GM18499 (cell line): ENCODE measurements around the gene PORCN.
"Not testable (repeated sequence)": the region's sequence is repeated elsewhere in the genome, so short reads cannot be mapped to it uniquely, and the experiment has no call there.

Experiments
- ATAC-seq: cut with Tn5 transposase; IDR thresholded peaks from one replicate; pipeline ENCODE4 v1.9.1; 2021; ENCODE audit warnings: moderate number of reproducible peaks; ENCODE audit not compliant: insufficient read depth, unreplicated experiment

Gene PORCN

DNA sequence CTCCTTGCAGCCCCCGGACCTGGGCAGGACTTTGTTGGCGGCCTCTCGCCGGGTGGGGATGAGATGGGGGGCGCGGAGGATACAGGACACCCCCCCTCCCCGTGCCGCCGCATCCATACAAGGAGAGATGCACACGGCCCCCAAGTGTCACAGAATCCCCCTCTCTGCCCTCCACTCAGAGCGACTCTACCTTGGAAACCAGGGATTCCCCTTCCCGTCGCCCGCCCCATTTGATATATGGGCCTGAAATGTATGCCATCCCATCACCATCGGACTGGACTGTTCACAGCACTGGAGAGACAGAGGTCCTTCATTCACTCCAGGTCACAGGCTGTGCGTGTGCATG is 426 bp downstream of the PORCN start:
- ATAC-seq, result no peak

DNA sequence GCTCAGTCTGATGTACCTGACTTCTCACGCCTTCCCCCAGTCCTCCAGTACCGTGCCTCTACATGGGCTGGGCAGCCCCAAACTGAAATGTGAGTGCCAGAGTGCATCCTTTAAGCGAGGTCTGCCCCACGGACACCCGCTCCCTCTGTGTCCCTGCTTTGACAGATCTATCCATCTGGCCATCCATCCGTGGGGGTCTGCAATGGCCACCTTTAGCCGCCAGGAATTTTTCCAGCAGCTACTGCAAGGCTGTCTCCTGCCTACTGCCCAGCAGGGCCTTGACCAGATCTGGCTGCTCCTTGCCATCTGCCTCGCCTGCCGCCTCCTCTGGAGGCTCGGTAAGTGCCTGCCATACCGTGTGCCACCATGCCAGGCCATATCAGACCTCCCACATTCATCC is 827 bp downstream of the PORCN start:
- ATAC-seq, result no peak

DNA sequence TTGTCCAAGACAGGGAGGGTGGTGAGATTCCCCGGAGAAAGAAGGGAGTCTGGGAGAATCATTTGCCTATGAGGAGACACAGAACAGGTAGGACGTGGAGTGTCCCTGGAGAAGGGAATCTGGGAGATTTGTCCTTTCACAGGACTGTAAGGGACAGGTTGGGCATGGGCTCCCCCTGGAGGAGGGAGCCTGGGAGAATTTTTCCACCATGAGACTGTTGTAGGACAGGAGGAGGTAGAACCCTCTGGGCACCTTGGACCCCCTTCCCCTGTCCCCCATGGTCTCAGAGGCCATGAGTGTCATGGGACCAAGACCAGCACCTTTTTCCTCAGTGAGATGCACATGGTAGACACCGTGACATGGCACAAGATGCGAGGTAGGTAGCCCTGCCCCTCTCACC is 2.8 kb downstream of the PORCN start:
- no peak for ATAC-seq

DNA sequence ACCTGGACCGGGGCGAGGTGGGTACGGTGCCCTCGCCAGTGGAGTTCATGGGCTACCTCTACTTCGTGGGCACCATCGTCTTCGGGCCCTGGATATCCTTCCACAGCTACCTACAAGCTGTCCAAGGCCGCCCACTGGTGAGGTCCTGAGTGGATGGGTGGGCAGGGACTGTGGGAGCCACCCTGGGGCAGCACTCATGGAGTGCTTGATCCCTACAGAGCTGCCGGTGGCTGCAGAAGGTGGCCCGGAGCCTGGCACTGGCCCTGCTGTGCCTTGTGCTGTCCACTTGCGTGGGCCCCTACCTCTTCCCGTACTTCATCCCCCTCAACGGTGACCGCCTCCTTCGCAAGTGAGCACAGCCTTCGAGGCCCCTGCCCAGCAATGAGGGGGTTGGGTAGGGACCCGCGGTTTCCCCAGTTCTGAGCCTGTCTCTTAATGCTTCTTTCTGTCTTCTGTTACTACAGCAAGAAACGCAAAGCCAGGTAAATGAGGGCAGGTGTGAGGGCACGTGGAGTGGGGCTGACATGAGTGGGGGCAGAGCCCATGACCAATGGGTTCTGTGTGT is 3.7 kb downstream of the PORCN start:
- ATAC-seq, result no peak

DNA sequence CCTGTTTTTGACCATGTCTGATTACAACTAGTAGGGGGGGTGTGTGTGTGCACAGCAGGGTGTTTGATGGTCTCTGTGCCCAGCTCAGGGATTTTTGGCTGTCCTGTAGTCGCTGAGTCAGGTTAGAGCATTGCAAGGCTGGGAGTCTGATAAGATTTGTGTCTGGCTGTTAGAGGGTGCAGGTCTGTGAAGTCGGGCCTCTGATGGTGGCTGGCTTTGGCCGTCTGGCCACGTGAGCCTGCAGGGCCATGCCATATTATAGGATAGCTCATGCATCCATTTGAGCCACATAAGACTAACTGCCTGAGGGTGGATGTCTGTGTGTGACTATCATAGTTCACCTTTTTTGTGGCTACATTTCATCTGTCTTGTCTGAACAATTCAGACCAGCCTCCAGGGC is 4.9 kb downstream of the PORCN start:
- no peak for ATAC-seq

DNA sequence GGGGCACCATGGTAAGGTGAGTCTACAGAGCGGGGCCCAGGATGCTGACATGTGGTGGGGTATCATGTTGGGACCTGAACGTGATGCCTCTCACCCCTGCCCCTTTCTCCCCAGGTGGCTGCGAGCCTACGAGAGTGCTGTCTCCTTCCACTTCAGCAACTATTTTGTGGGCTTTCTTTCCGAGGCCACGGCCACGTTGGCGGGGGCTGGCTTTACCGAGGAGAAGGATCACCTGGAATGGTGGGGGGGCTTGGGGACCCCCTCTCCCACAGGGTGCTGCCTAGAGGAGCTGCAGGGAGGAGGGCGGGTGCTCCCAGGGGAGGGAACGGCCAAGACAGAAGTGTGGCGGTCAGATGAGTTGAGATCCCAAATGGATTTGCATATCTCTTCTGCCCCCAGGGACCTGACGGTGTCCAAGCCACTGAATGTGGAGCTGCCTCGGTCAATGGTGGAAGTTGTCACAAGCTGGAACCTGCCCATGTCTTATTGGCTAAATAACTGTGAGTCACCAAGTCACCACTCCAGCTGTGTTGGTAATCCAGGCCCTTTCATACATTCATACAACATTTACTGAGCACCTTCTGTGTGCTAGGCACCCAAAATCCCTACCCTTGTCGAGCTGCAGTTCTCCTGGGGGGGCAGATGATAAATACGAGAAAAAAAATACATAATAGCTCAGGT is 5.5 kb downstream of the PORCN start:
- ATAC-seq, result no peak

DNA sequence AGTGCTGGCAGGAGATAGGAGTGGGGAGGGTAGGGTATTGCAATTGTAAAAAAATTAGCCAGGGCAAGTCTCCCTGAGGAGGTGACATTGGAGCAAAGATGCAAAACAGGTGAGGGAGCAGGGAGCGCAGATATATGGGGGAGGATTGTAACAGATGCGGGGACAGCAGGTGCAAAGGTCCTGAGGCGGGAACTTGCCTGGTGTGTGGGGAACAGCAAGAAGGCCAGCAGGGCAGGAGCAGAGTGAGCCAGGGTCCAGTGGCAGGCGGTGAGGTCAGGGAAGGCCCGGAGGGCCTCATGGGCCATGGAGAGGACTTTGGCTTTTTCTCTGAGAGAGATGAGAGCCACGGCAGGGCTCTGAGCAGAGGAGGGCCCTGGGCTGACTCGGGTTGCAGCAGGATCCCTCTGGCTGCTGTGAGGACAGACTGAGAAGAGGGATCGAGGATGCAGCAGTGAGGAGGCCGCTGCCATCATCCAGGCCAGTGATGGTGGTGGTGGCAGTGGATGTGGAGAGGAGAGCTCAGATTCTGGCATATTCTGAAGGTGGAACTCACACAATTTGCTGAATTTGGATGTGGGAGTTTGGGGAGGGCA is 6.2 kb downstream of the PORCN start:
- ATAC-seq, result no peak

DNA sequence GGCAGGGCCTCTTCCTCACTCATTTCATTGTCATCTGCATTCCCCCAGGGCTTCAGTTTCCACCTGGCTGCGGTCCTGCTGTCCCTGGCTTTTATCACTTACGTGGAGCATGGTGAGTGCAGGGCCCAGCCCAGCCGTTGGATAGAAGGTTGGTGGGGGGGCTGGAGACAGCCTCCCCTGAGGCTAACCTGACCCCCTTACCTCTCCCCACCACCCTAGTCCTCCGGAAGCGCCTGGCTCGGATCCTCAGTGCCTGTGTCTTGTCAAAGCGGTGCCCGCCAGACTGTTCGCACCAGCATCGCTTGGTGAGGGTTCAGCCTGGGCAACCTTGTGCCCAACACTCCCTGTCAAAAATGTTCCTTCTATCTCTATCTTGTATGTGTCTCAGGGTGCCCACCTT is 7.0 kb downstream of the PORCN start:
- ATAC-seq, result no peak

DNA sequence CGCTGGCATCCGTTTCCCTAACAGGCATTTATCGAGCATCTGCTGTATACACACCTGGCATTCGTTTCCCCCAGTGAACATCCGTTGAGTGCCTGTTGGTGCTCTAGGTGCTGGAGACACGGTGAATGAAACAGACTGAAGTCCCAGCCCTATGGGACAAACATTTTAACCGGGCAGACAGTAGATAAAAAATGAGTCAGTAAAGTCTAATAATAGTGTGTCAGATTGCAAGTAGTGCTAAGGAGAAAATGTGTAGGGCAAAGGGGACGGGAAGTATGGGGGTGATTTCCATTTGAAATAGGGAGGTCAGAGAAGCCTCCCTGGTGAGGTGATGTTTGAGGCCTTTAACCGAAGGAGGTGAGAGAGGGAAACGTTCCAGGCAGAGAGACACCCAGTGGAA is 7.5 kb downstream of the PORCN start:
- ATAC-seq, result no peak

DNA sequence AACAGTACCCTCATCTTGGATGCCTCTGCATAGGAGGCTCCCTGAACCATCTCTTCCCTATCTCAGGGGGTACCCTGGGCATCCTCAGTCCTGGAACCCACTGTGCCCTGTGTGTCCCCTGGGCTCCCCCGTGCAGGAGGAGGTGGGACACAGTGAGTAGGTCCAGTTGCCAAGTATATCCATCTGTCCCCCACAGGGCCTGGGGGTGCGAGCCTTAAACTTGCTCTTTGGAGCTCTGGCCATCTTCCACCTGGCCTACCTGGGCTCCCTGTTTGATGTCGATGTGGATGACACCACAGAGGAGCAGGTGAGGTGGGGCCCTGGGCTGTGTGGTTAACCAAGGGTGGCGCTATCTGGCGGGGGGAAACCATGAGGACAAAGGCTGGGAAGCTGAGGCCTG is 8.2 kb downstream of the PORCN start:
- no peak for ATAC-seq

DNA sequence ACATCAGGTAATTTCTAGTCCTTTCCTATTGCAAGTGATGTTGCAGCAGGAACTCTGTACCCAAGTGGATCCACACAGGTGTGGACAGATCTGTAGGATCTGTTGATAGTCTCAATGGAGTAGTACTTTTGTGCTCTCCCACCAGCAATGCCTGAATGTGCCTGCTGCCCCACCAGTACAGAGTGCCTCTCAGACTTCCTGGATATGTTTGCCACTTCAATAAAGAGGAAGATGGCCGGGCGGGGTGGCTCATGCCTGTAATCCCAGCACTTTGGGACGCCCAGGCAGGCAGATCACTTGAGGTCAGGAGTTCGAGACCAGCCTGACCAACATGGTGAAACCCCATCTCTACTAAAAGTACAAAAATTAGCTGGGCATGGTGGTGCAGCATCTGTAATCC is 10.7 kb downstream of the PORCN start:
- not testable (repeated sequence) for ATAC-seq

DNA sequence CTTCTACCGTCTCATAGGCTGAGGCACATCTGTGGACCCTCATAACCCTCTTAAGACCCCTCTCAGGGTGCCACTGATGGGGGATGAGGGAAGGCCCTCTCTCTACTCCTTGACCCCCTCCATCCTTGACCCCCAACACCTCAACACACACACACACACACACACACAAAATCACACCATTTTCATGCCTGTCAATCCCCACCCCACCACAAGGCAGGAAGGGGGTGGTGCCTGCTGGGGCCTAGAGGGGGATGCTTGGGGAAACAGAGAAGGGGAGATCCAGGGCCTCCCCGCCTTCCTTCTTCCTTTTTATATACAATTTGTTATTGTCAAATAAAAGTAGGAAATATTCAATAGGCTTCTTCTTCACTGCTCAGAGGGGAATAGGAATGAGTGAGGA is 11.7 kb downstream of the PORCN start:
- no peak for ATAC-seq

DNA sequence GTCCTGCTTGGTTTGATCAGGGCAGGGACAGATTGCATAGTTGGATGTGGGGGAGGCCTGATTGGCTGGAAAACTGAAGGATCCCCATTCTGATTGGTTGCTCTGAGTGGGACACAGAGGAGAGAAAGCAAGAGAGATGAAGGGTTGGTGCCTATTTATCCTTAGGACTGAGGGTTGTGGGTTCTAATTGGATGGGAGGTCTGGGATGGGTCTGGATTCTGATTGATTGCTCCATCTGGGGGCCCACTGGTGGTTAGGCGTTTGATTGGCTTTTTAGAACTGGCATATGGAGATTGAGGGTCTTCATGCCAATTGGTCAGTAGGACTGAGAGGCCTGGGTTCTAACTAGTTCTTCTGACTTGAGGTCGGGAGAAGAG is 12.2 kb downstream of the PORCN start:
- ATAC-seq, result no peak

DNA sequence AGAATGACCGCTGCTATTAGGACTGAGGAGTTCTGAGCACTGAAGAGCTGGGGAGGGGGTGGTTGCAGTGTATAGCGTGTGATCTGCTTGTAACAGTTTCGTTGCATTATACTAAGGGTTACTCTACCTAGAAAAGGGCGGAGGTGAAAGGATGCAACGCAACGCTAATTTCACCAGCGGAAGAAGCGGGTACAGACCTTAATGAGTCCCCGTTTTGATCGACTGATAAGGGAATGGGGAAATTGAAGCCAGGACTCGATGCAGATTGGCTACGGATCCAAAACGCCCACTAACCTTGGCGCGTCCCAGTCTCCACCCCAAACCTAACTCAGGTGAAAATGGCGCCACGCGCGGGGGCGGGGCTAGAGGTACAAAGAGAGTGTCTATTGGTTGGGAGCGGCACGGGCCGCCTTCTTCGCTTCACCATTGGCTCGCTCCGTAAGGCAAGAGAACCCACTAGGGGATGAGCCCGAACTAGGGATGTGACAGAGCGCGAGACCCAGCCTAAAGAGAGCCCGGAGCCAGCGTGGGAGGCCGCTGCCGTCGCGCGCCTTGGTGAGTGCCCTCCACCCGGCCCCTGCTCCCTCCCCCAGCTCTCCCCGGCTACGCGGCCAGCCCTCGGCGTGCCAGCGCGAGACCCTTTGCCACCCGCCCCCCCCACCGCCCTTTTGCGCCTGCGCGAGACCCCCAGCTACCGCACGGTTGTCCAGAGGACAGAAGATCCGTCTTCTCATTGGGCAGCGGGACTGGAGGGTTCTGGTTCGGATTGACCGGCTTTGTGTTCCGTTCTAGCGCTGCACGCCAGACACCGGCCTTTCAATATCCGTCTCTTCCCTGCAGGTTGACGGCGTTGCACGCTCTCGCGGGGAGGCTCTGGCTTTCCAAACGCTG is 12.8 kb downstream of the PORCN start, which contains the start of gene EBP:
Gene EBP, plus strand, starts transcription at position 456 of the 891 bp plus-strand sequence. CDS start 1,964 bp downstream, outside the sequence.
- no peak for ATAC-seq

DNA sequence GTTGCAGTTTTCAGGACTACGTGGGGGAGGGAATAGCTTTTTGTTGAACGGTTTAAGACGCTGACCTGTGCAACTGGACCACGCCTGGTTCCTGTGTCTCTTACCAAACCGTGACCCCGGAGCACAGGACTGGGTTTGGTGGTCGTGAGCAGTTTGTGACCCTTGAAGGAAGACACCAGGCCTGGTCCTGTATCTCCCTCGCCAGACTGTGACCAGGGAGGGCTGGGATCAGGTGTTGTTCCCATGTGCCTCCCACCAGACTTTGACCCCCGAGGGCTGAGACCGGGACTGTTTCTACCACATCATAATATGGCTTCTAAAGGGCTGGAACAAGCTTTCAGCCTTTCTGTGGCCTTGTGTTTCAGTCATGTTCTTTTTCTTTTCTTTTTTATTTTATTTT is 13.5 kb downstream of the PORCN start:
- no peak for ATAC-seq

DNA sequence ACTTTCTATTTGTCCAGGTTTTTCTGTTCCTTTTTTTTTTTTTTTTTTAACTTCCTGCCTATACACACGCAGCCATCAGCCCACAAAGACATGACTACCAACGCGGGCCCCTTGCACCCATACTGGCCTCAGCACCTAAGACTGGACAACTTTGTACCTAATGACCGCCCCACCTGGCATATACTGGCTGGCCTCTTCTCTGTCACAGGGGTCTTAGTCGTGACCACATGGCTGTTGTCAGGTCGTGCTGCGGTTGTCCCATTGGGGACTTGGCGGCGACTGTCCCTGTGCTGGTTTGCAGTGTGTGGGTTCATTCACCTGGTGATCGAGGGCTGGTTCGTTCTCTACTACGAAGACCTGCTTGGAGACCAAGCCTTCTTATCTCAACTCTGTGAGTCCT is 14.9 kb downstream of the PORCN start:
- ATAC-seq, result no peak

DNA sequence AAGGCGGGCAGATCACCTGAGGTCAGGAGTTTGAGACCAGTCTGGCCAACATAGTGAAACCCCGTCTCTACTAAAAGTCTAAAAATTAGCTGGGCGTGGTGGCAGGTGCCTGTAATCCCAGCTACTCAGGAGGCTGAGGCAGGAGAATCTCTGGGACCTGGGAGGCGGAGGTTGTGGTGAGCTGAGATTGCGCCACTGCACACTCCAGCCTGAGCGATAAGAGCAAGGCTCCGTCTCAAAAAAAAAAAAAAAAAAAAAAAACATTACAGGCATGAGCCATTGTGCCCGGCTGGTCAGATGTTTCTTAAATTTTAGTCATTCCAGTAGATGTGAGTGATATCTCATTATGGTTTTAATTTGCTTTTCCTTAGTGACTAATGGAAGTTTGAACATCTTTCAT is 17.1 kb downstream of the PORCN start:
- ATAC-seq, result not testable (repeated sequence)

DNA sequence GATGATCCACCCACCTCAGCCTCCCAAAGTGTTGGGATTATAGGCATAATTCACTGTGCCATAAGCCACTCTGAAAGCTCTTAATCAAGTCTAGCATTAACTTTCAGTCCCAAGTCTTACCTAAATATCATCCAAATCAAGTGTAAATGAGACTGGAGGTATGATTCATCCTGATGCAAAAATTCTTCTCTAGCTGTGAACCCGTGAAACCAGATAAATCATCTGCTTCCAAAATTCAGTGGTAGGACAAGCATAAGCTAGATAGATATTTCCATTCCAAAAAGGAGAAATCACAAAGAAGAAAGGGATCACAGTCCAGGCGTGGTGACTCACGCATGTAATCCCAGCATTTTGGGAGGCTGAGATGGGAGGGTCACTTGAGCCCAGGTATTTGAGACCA is 21.9 kb downstream of the PORCN start:
- no peak for ATAC-seq

DNA sequence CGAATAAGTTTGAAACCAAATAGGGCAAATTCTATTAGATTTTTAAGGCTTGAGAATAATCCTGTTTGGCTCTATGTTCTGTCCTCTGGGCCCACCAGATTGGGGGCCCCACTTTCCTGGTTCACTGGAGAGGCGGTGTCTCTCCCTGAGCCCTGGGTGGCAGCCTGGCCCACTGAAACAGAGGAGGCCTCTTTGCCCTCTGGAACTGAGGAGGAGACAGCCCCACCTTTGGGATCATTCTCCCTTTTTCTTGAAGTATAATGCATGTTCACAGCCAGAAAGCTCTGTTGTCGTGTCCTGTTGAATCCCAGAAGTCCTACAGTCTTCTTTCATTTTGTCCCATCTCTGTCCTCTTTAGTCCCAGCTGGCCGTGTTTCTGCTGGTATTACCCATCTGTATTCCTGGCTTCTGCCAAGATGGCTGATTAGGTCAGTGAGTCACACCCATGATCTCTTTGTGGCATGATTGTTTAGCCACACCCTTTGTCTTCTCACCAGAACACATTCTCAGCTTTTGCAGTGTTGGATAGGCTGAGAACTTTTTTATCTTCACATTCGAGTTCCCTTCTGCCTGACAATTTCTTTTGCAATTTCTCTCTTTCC is 22.7 kb downstream of the PORCN start:
- ATAC-seq, result no peak

DNA sequence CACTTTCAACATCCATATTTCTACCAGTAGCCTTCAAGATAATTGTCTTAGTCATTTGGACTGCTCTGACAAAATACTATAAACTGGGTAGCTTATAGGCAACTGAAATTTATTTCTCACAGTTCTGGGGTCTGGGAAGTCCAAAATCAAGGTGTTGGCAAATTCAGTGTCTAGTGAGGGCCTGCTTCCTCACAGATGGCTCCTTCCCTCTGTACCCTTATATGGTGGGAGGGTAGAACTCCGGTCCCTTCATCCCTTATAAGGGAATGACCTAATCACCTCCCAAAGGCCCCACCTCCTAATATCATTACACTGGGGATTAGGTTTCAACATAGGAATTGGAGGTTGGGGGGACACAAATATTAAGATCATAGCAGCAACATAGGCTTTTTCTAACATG is 23.4 kb downstream of the PORCN start:
- no peak for ATAC-seq

DNA sequence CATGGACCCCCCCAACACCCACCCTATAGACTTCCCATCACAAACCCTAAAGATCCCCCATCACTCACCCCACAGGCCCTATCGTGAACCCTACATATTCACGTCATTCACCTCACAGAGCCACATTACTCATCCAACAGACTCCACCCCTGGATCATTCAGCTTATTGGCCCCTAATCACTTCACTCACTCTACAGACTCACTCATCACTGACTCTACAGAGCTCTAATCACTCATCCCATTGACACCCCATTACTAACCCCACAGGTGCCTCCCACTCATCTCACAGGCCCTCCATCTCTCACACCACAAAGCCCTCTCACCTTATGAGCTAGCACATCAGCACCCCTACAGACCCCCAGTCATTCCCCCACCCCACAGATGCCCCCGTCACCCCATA is 24.4 kb downstream of the PORCN start:
- no peak for ATAC-seq
